SK-N-SH (cell line): Measurements from ENCODE around the gene DRD4. TPM values are rescaled to one million over a fixed set of nuclear protein-coding genes. Genes with fewer than 3 reads are reported as not detected.

Experiments
- polyA plus RNA-seq, 3 experiments: library from polyadenylated mRNA; depleted of rRNA; stranded (reverse); fragments of >200 nt; gene quantifications; 2 replicates each; pipeline ENCODE4 v1.2.3, GENCODE V29; 2012

Gene DRD4
- polyA plus RNA-seq, 1 of the 3 experiments (the other 2 are of a cell fraction), result not detected

Other genes with a start within 250 kb of the DRD4 start
- 1.4 and 2.4 TPM in 2 replicates for gene PKP3, start 243.1 kb upstream of the DRD4 start, polyA plus RNA-seq (2012; rRNA removed)
- gene SIGIRR, start 222.3 kb upstream of the DRD4 start, polyA plus RNA-seq (2012; rRNA removed), result 22.4 and 32.5 TPM in 2 replicates
- 0.06 and 0.12 TPM in 2 replicates for gene ANO9, start 195.3 kb upstream of the DRD4 start, polyA plus RNA-seq (2012; rRNA removed)
- 25.6 and 28.6 TPM in 2 replicates for gene PTDSS2, start 187.0 kb upstream of the DRD4 start, polyA plus RNA-seq (2012; rRNA removed)
- gene RNH1, start 130.0 kb upstream of the DRD4 start, polyA plus RNA-seq (2012; rRNA removed), result 135 and 147 TPM in 2 replicates
- gene HRAS, start 101.7 kb upstream of the DRD4 start, polyA plus RNA-seq (2012; rRNA removed), result 138 and 217 TPM in 2 replicates
- 1.2 and 1.4 TPM in 2 replicates for gene LRRC56, start 99.7 kb upstream of the DRD4 start, polyA plus RNA-seq (2012; rRNA removed)
- gene LMNTD2, start 76.5 kb upstream of the DRD4 start, polyA plus RNA-seq (2012; rRNA removed), result 2.4 and 2.6 TPM in 2 replicates
- 19.8 and 24.0 TPM in 2 replicates for gene RASSF7, start 76.3 kb upstream of the DRD4 start, polyA plus RNA-seq (2012; rRNA removed)
- gene PHRF1, start 60.8 kb upstream of the DRD4 start, polyA plus RNA-seq (2012; rRNA removed), result 18.8 and 22.7 TPM in 2 replicates
- 5.9 and 6.3 TPM in 2 replicates for gene IRF7, start 21.3 kb upstream of the DRD4 start, polyA plus RNA-seq (2012; rRNA removed)
- not detected in 2 replicates for gene CDHR5, start 12.3 kb upstream of the DRD4 start, polyA plus RNA-seq (2012; rRNA removed)
- gene SCT, start 10.1 kb upstream of the DRD4 start, polyA plus RNA-seq (2012; rRNA removed), result not detected in 2 replicates
- gene DEAF1, start 58.0 kb downstream of the DRD4 start, polyA plus RNA-seq (2012; rRNA removed), result 36.0 and 40.6 TPM in 2 replicates
- 40.4 and 51.0 TPM in 2 replicates for gene TMEM80, start 58.5 kb downstream of the DRD4 start, polyA plus RNA-seq (2012; rRNA removed)
- 0.67 and 0.74 TPM in 2 replicates for gene EPS8L2, start 69.0 kb downstream of the DRD4 start, polyA plus RNA-seq (2012; rRNA removed)
- 78.4 and 103 TPM in 2 replicates for gene TALDO1, start 110.2 kb downstream of the DRD4 start, polyA plus RNA-seq (2012; rRNA removed)
- 72.9 and 86.2 TPM in 2 replicates for gene GATD1, start 140.2 kb downstream of the DRD4 start, polyA plus RNA-seq (2012; rRNA removed)
- gene CEND1, start 152.8 kb downstream of the DRD4 start, polyA plus RNA-seq (2012; rRNA removed), result 2.9 and 3.6 TPM in 2 replicates
- 40.2 and 50.9 TPM in 2 replicates for gene SLC25A22, start 161.0 kb downstream of the DRD4 start, polyA plus RNA-seq (2012; rRNA removed)
- gene PIDD1, start 168.0 kb downstream of the DRD4 start, polyA plus RNA-seq (2012; rRNA removed), result 25.5 and 27.4 TPM in 2 replicates
- 390 and 799 TPM in 2 replicates for gene RPLP2, start 172.7 kb downstream of the DRD4 start, polyA plus RNA-seq (2012; rRNA removed)
- gene PNPLA2, start 181.6 kb downstream of the DRD4 start, polyA plus RNA-seq (2012; rRNA removed), result 47.7 and 60.3 TPM in 2 replicates
- 0.94 and 1.1 TPM in 2 replicates for gene CRACR2B, start 190.7 kb downstream of the DRD4 start, polyA plus RNA-seq (2012; rRNA removed)
- 922 and 1,149 TPM in 2 replicates for gene CD151, start 195.7 kb downstream of the DRD4 start, polyA plus RNA-seq (2012; rRNA removed)
- 287 and 540 TPM in 2 replicates for gene POLR2L, start 205.3 kb downstream of the DRD4 start, polyA plus RNA-seq (2012; rRNA removed)
- gene TSPAN4, start 205.6 kb downstream of the DRD4 start, polyA plus RNA-seq (2012; rRNA removed), result 201 and 226 TPM in 2 replicates